Bronchial epithelial cell (primary cell): ENCODE data around the gene RNF115. TPM values are rescaled to one million over a fixed set of nuclear protein-coding genes. Genes with fewer than 3 reads are reported as not detected.
"Not testable (repeated sequence)": the region's sequence is repeated elsewhere in the genome, so short reads cannot be mapped to it uniquely, and the experiment has no call there.

ENCODE experiments used
- DNase-seq: peaks from one replicate; pipeline ENCODE4 v3.0.0-alpha.2; 2010; ENCODE audit warnings: low read depth
- FAIRE-seq: peaks from 2 replicates; lab custom pipeline; 2011; peaks lifted over from hg19 to GRCh38; lab: Jason Lieb, UNC
- H3K27me3 ChIP-seq: 2 replicates; pipeline ENCODE4 v1.5.1; 2011; ENCODE audit warnings: low read length; ENCODE audit not compliant: control insufficient read depth, insufficient read depth
- H3K36me3 ChIP-seq: 2 replicates; pipeline ENCODE4 v1.5.1; 2011; ENCODE audit warnings: low read length; ENCODE audit not compliant: control insufficient read depth, insufficient read depth
- H3K4me3 ChIP-seq: 2 replicates; pipeline ENCODE4 v1.5.1; 2011; ENCODE audit warnings: mild to moderate bottlenecking, low read depth, low read length, control low read depth
- CTCF ChIP-seq: IDR thresholded peaks from 2 replicates; pipeline ENCODE4 v1.5.1; 2011; ENCODE audit warnings: mild to moderate bottlenecking, moderate library complexity, low read length, control low read depth, inconsistent platforms; ENCODE audit not compliant: insufficient read depth, severe bottlenecking
- total RNA-seq: library from RNA; depleted of rRNA; stranded (reverse); fragments of >200 nt; gene quantifications from 2 replicates; pipeline ENCODE4 v1.2.1, GENCODE V29; 2014

RNF115 gene
- total RNA-seq, 1 donor from 2014 or later = 9.0 TPM

DNA sequence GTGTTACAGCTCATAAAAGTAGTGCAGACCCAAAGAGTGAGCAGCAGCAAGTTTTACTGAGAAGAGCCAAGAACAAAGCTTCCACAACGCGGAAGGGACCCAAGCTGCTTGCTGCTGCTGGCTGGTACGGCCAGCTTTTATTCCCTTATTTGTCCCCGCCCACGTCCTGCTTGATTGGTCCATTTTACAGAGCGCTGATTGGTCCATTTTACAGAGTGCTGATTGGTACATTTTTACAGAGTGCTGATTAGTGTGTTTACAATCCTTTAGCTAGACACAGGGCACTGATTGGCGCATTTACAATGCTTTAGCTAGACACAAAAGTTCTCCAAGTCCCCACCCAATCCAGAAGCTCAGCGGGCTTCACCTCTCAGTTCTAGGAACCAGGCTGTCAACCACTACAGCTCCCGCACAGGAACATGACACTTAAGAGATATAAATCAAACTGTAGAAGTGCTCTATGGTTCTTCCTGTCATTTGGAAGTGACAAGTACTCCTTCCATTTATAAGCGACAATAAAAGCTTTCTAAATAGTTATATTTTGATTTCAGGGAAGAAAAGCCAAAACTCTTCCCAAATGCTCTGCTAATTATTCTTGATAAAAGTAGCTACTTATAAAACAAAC, 28.5 kb downstream of the RNF115 start:
- TF ChIP-seq CTCF = no peak
- H3K27me3 ChIP-seq = no peaks in the 10 kb centered on the region
- no peaks in the 10 kb centered on the region for H3K36me3 ChIP-seq
- no peak for FAIRE-seq
- DNase-seq = no peak
- no peak overlapping the region for H3K4me3 ChIP-seq

- no peaks in the 10 kb centered on the region for H3K27me3 ChIP-seq
- no peaks in the 10 kb centered on the region for H3K36me3 ChIP-seq
- no peak for TF ChIP-seq CTCF
- DNase-seq = no peak
- no peak for FAIRE-seq
- no peak overlapping the region for H3K4me3 ChIP-seq
Observed at GRCh38 chr1:145792484-145792883, 31.4 kb downstream of the RNF115 start.

GRCh38 chr1:145791860-145792259, 32.0 kb downstream of the RNF115 start:
- not testable (repeated sequence) for H3K4me3 ChIP-seq, DNase-seq, FAIRE-seq, H3K36me3 ChIP-seq, H3K27me3 ChIP-seq

DNA sequence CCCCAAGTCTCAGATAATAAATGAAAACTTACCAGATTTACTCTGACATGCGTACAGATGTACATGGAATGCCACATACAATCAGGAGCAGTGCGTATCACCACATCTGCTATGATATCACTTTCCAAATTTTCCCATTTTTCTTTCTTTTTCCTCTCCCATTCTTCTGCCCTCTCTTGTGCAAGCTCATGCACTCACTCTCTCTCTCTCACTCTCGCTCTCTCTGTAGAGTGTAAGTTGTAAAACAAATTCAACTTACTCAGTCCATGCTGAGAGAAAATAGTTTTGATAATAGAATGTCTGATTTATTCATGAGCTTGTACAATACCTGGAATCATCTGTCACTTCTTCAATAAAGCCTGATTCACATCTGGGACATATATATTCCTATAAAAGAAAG, 35.3 kb downstream of the RNF115 start:
- TF ChIP-seq CTCF = no peak
- H3K27me3 ChIP-seq = no peaks in the 10 kb centered on the region
- FAIRE-seq (no peak), DNase-seq (no peak)
- no peaks in the 10 kb centered on the region for H3K36me3 ChIP-seq
- H3K4me3 ChIP-seq = no peak overlapping the region

DNA sequence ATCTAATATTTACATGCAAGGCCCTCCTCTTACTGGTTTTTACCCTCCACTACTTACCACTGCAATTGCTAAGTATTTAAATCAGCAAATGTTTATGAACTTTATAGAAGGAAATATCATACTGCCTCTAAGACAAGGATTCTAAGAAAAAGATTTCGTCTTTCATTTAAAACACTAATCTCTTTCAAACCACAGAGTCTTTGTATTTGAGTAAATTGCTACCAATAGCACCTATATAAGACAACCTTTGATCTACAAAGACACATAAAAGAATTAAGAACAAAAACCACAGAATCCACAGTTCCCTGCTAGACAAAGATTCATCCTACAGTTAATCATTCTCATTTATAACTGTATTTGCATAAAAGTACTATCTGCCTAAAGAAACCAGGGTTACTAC, 37.6 kb downstream of the RNF115 start:
- TF ChIP-seq CTCF = no peak
- FAIRE-seq = no peak
- DNase-seq = no peak
- Histone ChIP-seq H3K4me3 (no peak overlapping the region), H3K36me3 (no peaks in the 10 kb centered on the region), H3K27me3 (no peaks in the 10 kb centered on the region)

- DNase-seq = peak; percentile 64
- no peak for FAIRE-seq
- peak overlapping the region; percentile 2 for H3K4me3 ChIP-seq
- TF ChIP-seq CTCF = no peak
- no peaks in the 10 kb centered on the region for H3K27me3 ChIP-seq
- no peaks in the 10 kb centered on the region for H3K36me3 ChIP-seq
Observed at GRCh38 chr1:145785547-145785946, 38.3 kb downstream of the RNF115 start.
